ENCODE measurements around the gene KLHL28.

KLHL28 gene

DNA sequence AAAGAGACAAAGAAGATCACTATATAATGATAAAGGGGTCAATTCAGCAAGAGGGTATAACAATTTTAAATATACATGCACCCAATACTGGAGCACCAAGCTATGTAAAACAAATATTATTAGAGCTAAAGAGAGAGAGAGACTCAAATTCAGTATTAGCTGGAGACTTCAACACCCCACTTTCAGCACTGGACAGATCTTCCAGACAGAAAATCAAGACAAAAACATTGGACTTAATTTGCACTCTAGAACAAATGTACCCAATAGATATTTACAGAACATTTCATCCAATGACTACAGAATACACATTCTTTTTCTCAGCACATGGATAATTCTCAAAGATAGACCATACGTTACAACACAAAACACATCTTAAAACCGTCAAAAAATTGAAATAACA, 81.0 kb downstream of the KLHL28 start:
- TF ChIP-seq SNAI2 (CRISPR knock-in tag; IDR thresholded peaks at IDR 0.05) = no peak
- TF ChIP-seq, protein P1, sequence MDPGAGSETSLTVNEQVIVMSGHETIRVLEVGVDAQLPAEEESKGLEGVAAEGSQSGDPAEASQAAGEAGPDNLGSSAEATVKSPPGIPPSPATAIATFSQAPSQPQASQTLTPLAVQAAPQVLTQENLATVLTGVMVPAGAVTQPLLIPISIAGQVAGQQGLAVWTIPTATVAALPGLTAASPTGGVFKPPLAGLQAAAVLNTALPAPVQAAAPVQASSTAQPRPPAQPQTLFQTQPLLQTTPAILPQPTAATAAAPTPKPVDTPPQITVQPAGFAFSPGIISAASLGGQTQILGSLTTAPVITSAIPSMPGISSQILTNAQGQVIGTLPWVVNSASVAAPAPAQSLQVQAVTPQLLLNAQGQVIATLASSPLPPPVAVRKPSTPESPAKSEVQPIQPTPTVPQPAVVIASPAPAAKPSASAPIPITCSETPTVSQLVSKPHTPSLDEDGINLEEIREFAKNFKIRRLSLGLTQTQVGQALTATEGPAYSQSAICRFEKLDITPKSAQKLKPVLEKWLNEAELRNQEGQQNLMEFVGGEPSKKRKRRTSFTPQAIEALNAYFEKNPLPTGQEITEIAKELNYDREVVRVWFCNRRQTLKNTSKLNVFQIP (CRISPR knock-in tag; IDR thresholded peaks at IDR 0.05; ENCODE audit: borderline replicate concordance, low read depth) = no peak
- TF ChIP-seq, protein P2, sequence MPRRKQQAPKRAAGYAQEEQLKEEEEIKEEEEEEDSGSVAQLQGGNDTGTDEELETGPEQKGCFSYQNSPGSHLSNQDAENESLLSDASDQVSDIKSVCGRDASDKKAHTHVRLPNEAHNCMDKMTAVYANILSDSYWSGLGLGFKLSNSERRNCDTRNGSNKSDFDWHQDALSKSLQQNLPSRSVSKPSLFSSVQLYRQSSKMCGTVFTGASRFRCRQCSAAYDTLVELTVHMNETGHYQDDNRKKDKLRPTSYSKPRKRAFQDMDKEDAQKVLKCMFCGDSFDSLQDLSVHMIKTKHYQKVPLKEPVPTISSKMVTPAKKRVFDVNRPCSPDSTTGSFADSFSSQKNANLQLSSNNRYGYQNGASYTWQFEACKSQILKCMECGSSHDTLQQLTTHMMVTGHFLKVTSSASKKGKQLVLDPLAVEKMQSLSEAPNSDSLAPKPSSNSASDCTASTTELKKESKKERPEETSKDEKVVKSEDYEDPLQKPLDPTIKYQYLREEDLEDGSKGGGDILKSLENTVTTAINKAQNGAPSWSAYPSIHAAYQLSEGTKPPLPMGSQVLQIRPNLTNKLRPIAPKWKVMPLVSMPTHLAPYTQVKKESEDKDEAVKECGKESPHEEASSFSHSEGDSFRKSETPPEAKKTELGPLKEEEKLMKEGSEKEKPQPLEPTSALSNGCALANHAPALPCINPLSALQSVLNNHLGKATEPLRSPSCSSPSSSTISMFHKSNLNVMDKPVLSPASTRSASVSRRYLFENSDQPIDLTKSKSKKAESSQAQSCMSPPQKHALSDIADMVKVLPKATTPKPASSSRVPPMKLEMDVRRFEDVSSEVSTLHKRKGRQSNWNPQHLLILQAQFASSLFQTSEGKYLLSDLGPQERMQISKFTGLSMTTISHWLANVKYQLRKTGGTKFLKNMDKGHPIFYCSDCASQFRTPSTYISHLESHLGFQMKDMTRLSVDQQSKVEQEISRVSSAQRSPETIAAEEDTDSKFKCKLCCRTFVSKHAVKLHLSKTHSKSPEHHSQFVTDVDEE (CRISPR knock-in tag; IDR thresholded peaks at IDR 0.05) = no peak
- no peak for TF ChIP-seq ISL1 (CRISPR knock-in tag; IDR thresholded peaks at IDR 0.05)
- no peak for TF ChIP-seq ESRRG (CRISPR knock-in tag; IDR thresholded peaks at IDR 0.05)
- TF ChIP-seq TCF4 (CRISPR knock-in tag; IDR thresholded peaks at IDR 0.05; ENCODE audit: borderline replicate concordance) = no peak
- no peak for TF ChIP-seq CSDC2 (CRISPR knock-in tag; IDR thresholded peaks at IDR 0.05)
- TF ChIP-seq ZNF565 (CRISPR knock-in tag; conservative IDR thresholded peaks at IDR 0.05; ENCODE audit: low read depth) = no peak
- TF ChIP-seq, protein P3, sequence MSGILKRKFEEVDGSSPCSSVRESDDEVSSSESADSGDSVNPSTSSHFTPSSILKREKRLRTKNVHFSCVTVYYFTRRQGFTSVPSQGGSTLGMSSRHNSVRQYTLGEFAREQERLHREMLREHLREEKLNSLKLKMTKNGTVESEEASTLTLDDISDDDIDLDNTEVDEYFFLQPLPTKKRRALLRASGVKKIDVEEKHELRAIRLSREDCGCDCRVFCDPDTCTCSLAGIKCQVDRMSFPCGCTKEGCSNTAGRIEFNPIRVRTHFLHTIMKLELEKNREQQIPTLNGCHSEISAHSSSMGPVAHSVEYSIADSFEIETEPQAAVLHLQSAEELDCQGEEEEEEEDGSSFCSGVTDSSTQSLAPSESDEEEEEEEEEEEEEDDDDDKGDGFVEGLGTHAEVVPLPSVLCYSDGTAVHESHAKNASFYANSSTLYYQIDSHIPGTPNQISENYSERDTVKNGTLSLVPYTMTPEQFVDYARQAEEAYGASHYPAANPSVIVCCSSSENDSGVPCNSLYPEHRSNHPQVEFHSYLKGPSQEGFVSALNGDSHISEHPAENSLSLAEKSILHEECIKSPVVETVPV (CRISPR knock-in tag; IDR thresholded peaks at IDR 0.05) = no peak
- ATAC-seq = no peak

Measured in SK-N-SH treated with all-trans-retinoic acid at 6 μM for 48 hours (cell line).